ENCODE data around the gene SLC25A25.

GRCh38 chr9:128138001-128138400, 70.0 kb downstream of the SLC25A25 start:
- TF ChIP-seq POLR2A (IDR thresholded peaks at IDR 0.05), result no peak
- no peak for TF ChIP-seq CTCF (IDR thresholded peaks at IDR 0.05)
- TF ChIP-seq POLR2AphosphoS5 (IDR thresholded peaks at IDR 0.05), result no peak
